Kidney epithelial cell (primary cell): Measurements from ENCODE around the gene KCNIP1. TPM values are rescaled to one million over a fixed set of nuclear protein-coding genes. Genes with fewer than 3 reads are reported as not detected.
"Not testable (repeated sequence)": the region's sequence is repeated elsewhere in the genome, so short reads cannot be mapped to it uniquely, and the experiment has no call there.

Source experiments
- DNase-seq: peaks from one replicate; pipeline ENCODE4 v3.0.0-alpha.2; 2010; ENCODE audit warnings: low read depth
- H3K27me3 ChIP-seq: 2 replicates; pipeline ENCODE4 v1.6.0; 2011; ENCODE audit warnings: low read length; ENCODE audit not compliant: control insufficient read depth, insufficient read depth
- H3K36me3 ChIP-seq: 2 replicates; pipeline ENCODE4 v1.5.1; 2011; ENCODE audit warnings: low read length; ENCODE audit not compliant: control insufficient read depth, insufficient read depth
- H3K4me3 ChIP-seq: 2 replicates; pipeline ENCODE4 v1.5.1; 2011; ENCODE audit warnings: low read depth, mild to moderate bottlenecking, control low read depth, low read length
- CTCF ChIP-seq: IDR thresholded peaks from 2 replicates; pipeline ENCODE4 v1.5.1; 2011; ENCODE audit warnings: mild to moderate bottlenecking, moderate library complexity, low read length, control low read depth, inconsistent platforms; ENCODE audit not compliant: insufficient read depth, poor library complexity, severe bottlenecking
- total RNA-seq: library from RNA; depleted of rRNA; stranded (reverse); fragments of >200 nt; gene quantifications from 2 replicates; pipeline ENCODE4 v1.2.3, GENCODE V29; 2015

Gene KCNIP1
- total RNA-seq, 1 donor from 2014 or later = 3.4 TPM

- TF ChIP-seq CTCF = no peak
- H3K36me3 ChIP-seq = no peaks in the 10 kb centered on the region
- peaks cover 14% of the 10 kb centered on the region for H3K27me3 ChIP-seq
- DNase-seq = no peak
- H3K4me3 ChIP-seq = no peak overlapping the region
Observed at GRCh38 chr5:170751631-170752030, 247.8 kb downstream of the KCNIP1 start.

- Histone ChIP-seq H3K27me3 (peaks cover 14% of the 10 kb centered on the region), H3K4me3 (no peak overlapping the region), H3K36me3 (no peaks in the 10 kb centered on the region)
- no peak for DNase-seq
- TF ChIP-seq CTCF = no peak
Observed at GRCh38 chr5:170752257-170753215, 248.7 kb downstream of the KCNIP1 start.

- no peak for DNase-seq
- Histone ChIP-seq H3K27me3 (peaks cover 14% of the 10 kb centered on the region), H3K4me3 (no peak overlapping the region), H3K36me3 (no peaks in the 10 kb centered on the region)
- TF ChIP-seq CTCF = no peak
Observed at GRCh38 chr5:170753311-170753710, 249.5 kb downstream of the KCNIP1 start.

GRCh38 chr5:170754508-170754907, 250.7 kb downstream of the KCNIP1 start:
- H3K4me3 ChIP-seq, H3K27me3 ChIP-seq, DNase-seq, H3K36me3 ChIP-seq: not testable (repeated sequence)

- DNase-seq = no peak
- Histone ChIP-seq H3K36me3 (no peaks in the 10 kb centered on the region), H3K27me3 (peaks cover 3% of the 10 kb centered on the region), H3K4me3 (no peak overlapping the region)
- no peak for TF ChIP-seq CTCF
Observed at GRCh38 chr5:170755679-170756456, 252.0 kb downstream of the KCNIP1 start.

GRCh38 chr5:170756691-170757090, 252.9 kb downstream of the KCNIP1 start:
- H3K27me3 ChIP-seq = no peaks in the 10 kb centered on the region
- DNase-seq = no peak
- no peaks in the 10 kb centered on the region for H3K36me3 ChIP-seq
- TF ChIP-seq CTCF = no peak
- no peak overlapping the region for H3K4me3 ChIP-seq
